ENCODE results near the gene ABCC6.
A peak's percentile ranks its signal among the peaks of the same experiment; 100 is the strongest.
"Not testable (repeated sequence)": the region's sequence is repeated elsewhere in the genome, so short reads cannot be mapped to it uniquely, and the experiment has no call there.

ABCC6 gene

GRCh38 chr16:16158082-16158658, 65.1 kb downstream of the ABCC6 start:
- DNase-seq: no peak

DNA sequence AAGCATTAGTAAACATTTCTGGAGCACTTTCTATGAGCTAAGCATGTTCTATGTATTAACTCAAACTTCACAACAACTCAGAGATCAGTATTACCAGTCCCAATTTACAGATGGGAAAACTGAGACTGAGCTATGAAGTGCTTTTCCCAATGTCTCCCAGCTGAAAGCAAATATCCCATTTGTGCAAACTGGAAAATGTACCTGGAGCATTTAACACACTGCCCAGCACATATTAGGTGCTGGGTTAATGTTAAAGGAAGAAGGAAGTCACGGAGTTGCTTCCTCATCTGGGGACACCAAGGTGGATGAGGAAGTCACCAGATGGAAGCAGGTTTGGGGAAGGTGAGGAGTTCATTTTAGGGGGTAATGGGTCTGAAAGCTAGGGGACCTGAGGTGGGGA, 66.1 kb downstream of the ABCC6 start:
- no peak for DNase-seq

DNA sequence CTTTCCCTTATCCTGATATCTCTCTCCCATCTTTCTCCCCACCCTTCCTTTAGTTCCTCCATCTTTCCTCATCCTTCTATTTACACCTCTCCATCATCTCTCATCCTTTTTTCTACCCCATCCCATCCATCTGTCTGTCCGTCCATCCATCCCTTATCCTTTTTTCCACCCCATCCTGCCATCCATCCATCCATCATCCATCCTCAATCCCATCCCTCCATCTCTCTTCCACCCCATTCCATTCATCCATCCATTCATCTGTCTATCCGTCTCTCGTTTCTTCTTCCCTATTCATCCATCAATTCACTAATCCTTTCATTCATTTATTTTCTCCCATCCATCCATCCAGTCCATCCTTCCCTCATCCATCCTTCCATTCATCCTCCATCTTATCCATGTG, 68.1 kb downstream of the ABCC6 start:
- no peak for DNase-seq

DNA sequence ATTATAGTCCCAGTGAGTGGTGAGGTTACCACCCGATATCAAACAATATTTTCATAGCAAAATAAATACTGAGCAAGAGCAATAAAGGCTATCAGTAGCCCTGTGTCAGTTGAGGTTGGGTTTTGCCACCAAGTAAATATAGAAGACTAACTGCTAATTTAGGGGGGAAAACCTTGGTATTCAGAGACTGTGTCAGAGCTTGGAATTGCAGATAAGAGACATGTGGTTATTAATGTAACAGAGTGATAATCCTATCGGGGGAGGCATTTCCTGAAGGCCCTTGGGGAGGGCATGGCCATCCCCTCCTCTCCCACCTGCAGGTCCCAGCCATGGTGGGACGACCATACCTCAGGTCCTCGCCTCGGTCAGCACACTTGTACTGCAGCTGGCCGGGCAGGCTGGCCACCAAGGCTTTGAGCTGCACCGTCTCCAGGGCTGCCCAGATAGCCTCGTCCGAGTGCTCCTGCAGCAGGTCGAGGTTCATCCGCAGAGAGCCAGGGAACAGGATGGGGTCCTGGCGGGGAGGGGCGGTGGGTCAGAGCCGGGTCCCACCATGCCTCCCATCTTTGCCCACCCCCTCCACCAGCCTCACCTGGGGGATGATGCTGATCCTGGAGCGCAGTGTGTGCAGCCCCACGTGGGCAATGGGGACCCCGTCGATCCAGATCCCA, 68.9 kb downstream of the ABCC6 start:
- no peak for DNase-seq

- not testable (repeated sequence) for DNase-seq
Observed at GRCh38 chr16:16153000-16153399, 70.3 kb downstream of the ABCC6 start.

GRCh38 chr16:16151315-16151714, 72.0 kb downstream of the ABCC6 start:
- no peak for DNase-seq

GRCh38 chr16:16150878-16151152, 72.5 kb downstream of the ABCC6 start:
- no peak for DNase-seq

GRCh38 chr16:16150117-16150877, 73.0 kb downstream of the ABCC6 start:
- DNase-seq: peak; percentile 56 to 57

DNA sequence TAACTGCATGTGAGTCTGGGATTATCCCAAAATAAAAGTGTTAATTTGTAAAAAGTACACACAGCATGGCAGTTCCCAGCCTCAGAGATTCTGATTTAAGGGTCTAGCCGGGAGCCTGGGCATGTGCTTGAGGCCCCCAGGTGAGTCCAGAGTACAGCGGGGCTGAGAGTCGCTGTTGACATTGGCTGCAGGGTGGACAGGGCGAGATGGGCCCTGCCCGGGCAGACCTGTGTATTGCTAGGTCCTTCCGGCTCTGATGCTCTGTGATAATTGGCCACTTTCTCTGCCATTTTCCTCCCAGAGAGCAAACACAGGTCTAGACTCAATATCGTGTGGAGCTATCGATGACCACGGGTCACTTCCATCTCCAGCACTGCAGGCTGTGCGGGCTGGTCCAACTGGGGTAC, 73.6 kb downstream of the ABCC6 start:
- peak in 1 of 2 experiments; percentile 39 for DNase-seq

DNA sequence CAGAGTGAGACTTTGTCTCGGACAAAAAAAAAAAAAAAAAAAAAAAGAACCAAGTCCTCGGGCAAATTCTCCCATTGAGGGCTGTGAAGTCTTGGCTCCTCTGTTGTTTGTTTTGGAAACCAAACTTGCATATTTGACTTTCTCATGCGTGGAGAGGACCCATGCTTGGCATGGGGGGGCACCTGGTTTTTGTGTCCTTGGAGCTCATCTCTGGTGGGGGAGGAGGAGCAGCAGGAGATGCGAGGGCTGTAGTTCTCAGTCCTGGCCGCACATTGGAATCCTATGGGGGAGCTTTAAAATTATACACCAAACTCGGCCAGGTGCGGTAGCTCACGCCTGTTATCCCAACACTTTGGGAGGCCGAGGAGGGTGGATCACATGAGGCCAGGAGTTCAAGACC, 74.5 kb downstream of the ABCC6 start:
- no peak for DNase-seq

GRCh38 chr16:16148000-16148599, 75.2 kb downstream of the ABCC6 start:
- not testable (repeated sequence) for DNase-seq

GRCh38 chr16:16147316-16147999, 75.8 kb downstream of the ABCC6 start:
- DNase-seq: no peak

DNA sequence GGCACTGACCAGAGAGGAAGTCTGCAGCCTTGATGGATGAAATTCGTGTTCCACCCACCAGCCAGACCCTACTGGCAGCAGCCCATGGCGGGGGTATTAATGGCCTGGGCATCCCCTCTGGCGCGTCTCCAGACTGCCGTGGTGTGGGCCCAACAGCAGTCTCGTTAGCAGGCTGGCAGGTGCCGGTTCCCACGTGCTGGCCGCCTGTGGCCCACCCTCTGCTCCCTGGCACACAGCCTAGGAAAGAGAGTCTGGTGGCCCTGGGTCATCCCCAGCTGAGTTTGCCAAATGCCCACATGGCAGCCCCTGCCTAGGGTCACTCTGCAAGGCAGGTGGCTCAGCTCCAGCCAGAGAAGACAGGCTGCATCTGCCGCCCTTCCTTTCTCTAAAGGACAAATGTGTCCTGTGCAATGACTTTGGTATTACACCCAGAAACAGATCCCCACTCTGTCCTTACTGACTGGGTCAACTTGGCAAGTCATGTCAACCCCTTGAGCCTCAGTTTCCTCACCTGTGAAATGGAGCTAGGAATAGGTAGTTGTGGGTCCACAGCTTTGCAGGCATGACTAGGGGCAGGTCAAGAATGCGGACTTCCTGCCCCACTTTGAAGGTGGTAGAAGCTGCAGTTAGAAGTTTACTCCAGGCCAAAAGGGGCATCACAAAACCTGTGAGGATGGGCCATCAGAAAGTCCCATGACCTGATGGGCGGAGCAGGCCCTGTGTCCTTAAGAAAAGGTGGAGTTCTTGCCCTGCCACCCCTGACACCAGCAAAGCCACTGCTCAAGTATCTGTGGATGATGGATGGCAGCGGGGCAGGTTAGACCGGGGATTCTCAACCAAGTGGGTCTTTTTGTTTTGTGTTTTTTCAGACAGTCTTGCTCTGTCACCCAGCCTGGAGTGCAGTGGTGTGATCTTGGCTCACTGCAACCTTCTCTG, 76.6 kb downstream of the ABCC6 start:
- peak in 1 of 2 experiments; percentile 18 for DNase-seq

GRCh38 chr16:16145286-16145685, 78.0 kb downstream of the ABCC6 start:
- DNase-seq: no peak

DNA sequence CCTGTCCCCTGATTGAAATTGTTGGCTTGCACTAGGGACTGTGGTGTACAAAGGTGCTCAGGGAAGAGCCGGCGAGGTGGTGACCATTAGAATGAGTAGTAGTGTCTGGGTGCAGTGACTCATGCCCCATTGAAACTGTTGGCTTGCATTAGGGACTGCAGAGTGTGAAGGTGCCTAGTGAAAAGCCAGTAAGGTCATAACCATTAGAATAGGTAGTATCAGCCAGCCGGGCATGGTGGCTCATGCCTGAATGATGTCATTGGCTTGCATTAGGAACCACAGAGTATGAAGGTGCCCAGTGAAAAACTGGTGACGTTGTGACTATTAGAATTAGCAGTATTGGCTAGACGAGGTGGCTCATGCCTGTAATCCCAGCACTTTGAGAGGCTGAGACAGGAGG, 78.9 kb downstream of the ABCC6 start:
- no peak for DNase-seq

DNA sequence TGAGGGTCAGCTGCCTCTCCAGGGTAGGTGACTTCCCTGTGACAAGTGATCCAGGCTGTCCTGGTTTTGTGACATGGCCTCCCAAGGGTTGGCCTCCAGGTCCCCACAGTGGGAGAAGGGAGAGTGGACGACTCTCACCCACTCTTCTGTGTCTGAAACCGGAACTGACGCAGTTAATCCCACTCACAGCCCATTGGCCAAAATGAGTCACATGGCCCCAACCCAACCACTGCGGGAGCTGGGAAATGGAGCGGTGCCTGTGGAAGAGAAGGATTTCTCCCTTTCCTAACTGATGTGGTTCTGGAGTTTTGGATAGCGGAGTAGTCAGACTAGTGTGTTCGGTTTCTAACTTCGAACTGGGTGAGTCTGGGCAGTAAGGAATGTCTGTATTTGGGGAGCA, 79.4 kb downstream of the ABCC6 start:
- no peak for DNase-seq

GRCh38 chr16:16143038-16143763, 80.1 kb downstream of the ABCC6 start:
- no peak for DNase-seq

- no peak for DNase-seq
Observed at GRCh38 chr16:16141784-16142396, 81.4 kb downstream of the ABCC6 start.

- no peak for DNase-seq
Observed at GRCh38 chr16:16141141-16141540, 82.2 kb downstream of the ABCC6 start.

DNA sequence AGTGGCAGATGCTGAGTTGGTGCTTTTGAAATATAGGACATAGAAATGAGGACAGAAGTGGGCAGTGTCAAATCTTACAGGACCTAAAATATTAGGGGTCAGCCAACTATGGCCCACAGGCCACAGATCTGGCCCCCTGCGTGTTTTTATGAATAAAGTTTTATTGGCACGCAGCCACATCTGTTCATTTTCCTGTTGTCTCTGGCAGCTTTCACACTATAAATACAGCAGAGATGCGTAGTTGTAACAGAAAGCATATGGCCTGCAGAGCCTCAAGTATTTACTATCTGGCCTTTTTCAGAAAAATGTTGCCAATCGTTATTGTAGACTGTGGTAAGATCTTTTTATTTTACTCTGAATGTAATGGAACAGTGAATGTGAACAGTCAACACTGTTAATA, 82.8 kb downstream of the ABCC6 start:
- DNase-seq: no peak

- no peak for DNase-seq
Observed at GRCh38 chr16:16139806-16140205, 83.5 kb downstream of the ABCC6 start.

All from SHP77 (cell line).